GM19099 (cell line): ENCODE results near the gene PRKCA.

Source experiments
- POLR2A ChIP-seq: IDR thresholded peaks from 3 replicates; pipeline ENCODE4 v1.6.1; 2011; ENCODE audit warnings: low read depth; ENCODE audit not compliant: insufficient read length; ENCODE audit errors: extremely low read depth

PRKCA gene

DNA sequence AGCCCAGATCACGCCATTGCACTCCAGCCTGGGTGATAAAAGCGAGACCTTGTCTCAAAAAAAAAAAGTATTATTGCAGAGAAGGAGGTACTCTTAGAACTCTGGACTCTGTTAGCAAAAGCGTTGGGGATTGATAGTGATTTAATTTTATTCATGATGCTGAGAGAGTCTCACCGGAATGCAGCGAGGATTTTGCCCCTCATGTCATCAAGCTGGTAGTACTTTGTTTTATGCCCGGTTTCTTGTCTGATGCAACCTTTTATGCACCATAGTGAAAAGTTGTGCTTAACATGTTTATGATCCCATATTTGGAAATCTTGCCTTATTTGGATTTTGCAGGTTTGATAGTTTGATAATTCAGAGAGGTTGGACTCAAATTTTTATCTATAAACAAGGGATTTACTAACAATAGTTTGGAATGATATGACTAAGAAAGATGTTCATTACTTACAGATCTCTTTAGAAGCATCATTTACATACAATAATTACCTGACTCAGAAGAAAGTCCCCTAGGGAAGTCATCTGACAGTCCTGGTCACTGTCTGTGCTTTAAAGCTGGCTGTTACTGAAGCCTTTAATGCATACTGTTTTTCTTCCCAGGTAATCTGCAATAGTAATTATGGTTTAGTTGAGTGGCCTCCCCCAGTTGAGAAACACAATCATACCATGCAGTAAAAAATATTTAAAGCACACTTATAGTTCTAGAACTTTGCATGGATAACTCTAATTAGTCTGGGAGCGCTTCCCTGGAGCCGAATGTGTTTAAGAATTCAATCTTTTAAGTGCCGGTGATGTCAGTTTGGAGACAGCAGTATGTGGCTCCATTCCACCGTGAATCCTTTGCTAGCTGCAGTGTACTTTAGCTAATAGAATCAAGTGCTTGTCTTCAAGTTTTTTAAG is 120.9 kb downstream of the PRKCA start:
- no peak for TF ChIP-seq POLR2A

DNA sequence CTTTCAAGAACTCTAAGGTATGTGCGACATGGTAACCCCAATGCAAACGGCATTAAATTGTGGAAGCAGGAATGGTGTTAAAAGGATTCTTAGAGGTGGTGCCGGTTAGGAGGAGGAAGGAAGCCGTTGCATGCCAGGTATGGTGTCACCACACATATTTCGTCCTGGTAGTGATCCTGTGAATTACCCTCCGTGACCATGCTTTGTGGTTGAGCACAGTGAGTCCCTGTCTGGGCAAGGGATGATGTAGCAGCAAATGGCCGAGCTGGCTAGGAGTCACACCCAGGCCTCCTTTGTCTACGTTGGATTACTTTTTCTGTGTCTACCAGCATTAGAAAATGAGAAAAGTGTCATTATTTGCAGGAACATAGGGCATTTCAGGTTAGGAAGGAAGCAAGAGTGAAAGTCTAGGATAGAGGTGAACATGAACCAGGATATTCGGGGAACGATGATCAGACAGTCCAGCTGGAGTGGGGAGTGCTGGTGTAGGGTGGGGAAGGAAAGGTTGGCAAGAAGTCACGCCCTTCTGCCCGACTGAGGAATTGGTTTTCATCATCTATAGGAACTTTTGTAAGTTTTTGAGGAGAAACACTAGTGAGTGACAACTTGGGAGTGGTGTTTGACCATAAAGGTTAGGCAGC is 123.5 kb downstream of the PRKCA start:
- no peak for TF ChIP-seq POLR2A

DNA sequence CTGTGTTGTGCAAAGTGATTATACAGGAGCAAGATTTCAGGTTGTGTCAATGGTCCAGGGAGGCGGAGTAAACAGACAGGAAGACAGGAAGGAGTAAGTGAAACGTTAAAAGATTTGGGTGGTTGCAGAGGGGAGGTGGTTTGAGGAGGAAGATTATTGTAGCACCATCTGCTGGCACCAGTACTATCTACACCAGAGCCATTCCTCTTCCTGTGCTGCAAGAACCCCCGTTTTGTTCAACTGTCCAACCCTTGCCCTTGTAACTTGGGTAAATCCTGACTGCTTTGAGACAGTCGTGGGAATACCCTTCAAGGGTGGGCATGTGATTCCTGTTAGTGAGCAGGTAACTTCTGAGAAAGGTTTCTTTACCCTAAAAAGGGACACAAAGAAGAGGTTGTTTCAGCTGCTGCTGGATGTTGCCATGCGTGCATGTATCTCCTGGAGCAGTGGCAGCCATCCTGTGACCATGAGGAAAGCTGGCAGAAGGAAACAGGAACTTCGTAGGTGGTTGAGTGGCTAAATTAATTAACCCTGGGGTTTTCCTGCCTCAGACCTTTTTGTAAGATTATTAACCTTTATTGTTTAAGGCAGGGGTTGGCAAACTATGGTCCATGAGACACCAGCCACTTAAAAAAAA is 124.1 kb downstream of the PRKCA start:
- TF ChIP-seq POLR2A = no peak

DNA sequence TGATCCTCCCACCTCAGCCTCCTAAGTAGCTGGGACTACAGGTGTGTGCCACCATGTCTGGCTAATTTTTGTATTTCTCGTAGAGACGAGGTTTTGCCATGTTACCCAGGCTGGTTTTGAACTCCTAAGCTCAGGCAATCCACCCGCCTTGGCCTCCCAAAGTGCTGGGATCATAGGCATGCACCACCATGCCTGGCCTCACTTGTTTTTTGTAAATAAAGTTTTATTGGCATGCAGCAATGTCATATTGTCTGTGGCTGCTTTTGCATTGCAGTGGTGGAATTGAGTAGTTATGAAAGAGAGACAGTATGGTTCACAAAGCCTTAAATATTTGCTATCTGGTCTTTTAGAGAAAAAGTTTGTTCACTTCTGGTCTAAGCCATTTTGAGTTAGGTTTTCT is 124.7 kb downstream of the PRKCA start:
- TF ChIP-seq POLR2A = no peak

DNA sequence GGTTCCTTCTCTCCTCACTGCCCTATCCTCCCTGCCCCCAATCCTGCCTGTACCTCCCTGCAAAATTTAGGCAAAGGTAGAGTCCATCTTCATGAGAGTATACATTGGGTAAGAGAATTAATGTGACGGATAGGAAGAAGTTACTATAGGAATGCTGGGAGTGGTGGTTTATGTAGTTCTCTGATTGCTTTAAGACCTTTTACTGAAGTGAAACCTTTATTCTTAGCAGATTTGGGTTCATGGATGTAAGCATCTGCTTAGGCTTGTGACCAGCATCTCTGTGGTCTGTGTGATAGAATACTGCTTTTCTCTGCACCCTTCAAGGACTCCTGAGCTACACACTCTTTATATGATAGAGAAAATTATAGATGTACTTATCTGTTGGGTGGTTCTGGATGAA is 127.3 kb downstream of the PRKCA start:
- no peak for TF ChIP-seq POLR2A

DNA sequence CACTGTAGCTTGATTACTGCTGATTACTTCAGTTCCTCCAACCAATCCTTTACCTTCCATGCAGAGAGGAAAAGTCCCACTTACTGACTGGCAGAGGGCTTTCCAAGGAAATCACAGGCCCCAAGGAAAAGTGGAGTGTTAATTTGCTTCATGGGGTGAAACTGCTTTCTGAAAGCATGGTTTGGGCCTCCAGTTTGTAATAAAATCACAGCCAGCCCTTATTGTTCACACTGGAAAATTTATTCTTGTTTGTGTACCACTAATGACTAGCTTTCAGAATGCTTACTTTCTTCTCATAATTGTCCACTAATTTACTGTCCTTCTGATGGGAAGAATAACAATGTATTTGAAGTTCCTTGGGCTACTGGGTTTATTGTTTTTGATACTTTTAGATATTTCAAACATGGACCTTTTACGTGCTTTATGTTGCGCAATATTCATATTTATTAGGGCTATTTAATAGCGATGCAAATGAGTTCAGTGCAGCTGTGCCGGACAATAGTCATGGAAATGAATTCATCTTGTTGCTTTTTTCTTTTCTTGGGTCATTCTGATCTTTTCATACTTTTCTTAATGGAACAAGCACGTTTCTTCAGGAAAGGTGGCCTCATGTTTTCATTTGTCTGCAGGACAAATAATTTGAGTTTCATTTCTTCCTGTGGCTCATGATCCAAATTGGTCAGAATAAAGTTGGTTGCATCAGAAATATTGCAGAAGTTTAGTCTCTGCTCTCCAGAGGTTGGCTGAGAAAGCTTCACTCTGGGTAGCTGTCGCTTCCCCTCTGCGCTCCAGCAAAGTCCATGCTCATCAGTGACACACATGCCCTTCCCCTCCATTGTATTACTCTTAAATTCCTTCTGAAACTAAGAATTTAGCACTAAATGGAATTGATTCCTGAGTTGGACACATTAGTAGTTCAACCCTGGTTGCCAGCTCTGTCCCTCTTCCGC is 128.7 kb downstream of the PRKCA start:
- TF ChIP-seq POLR2A = no peak

DNA sequence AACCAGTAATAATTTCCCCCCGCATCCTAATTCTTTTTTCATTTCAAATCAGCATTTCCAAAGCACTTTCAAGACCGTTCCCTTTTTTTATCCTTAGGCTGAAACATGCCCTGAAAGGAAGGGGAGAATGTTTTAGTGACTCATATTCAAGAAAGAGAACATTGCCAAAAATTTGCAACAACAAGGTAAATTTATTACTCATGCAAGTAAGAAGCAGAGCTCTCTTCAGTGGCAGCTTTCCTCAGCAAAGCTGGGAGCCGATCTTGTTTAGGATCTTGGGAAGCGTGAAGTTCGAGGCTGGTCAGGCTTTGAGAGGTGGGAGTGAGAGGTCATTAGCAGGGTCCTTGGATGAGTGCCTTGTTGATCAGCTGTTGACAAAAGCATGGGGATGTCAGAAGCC is 129.5 kb downstream of the PRKCA start:
- no peak for TF ChIP-seq POLR2A

DNA sequence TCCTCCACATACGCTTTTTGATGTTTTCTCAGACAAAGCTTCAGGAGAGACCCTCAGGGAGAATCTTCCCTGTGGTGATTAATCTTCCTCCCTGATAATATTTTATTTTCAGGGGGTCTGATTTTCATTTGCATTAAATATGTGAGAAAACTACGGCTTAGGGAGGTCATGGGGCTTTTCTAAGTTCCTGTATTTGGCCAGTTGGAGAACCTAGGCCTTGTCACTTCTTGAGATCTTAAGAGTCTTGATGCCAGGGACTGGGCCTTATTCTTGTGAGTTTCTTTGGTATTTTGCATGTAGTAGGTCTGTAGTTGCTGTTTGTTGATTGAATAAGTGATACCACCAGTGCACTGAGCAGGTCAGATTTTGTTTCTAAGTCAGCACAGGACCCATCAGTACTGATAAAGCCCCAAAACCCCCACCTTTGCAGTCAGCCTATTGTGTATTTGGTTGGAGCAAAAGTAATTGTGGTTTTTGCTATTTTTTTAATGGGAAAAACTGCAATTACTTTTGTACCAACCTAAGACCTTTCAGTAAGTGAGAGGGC is 130.1 kb downstream of the PRKCA start:
- TF ChIP-seq POLR2A = no peak

DNA sequence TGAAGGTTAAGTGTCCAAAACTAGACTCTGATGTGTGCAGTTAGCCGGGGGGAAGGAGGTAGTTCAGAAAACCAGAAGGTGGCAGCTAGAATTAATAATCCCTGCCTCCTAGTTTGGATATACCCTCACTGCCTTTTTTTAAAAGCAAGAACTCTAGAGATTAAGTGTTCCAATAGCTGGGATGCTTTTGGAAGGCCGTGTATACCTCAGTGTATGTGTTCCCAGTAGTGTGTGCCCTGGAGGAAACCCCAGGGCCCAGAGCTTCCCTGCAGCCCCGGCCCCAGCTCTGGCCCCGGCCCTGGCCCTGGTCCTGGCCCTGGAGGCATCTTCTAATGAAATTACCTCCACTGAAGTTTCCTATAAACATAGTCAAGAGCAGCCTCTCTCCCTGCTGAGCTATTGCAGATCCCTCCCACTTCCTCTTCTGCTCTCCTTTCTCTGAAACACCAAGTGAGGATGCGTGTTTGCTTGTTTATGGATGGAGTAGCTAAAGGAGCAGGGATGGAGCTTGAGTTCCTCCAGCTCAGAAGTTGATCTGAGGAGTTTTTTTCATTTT is 130.7 kb downstream of the PRKCA start:
- no peak for TF ChIP-seq POLR2A

DNA sequence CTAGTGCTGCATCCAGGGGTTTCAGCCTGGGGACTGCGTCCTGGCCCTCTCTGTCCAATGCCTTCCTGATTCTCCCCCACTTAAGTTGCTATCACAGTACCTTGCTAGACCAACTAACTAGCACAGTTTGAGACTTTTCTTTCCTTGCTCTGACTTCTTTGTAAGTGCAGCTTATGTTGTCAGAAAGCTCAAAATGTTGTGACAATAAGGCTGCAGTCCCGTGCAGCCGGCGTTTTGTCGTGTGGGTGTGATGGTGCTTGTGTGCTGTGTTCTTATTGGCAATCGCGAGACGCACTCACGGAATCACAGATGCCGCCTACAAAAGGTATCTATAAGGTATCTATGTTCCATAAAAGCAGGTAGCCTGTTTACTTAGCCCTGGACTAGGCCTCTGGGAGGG is 132.8 kb downstream of the PRKCA start:
- no peak for TF ChIP-seq POLR2A

DNA sequence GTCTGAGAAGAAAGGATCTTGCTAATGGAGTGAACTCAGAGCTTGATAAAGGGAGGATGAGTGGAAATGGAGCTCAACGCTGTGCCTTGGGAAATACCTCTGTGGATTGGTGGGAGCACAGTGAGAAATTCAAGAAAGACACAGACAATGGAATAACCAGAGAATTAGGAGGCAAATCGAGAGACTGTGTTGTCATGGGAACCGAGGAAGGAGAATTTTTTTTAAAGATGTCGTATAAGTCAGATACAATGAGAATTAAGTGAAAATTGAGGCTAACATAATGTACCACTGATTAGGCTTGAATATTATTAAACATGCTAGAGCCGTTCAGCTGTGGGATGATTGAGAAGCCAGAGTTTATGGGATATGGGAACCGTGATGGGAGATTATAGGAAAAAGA is 134.2 kb downstream of the PRKCA start:
- no peak for TF ChIP-seq POLR2A

DNA sequence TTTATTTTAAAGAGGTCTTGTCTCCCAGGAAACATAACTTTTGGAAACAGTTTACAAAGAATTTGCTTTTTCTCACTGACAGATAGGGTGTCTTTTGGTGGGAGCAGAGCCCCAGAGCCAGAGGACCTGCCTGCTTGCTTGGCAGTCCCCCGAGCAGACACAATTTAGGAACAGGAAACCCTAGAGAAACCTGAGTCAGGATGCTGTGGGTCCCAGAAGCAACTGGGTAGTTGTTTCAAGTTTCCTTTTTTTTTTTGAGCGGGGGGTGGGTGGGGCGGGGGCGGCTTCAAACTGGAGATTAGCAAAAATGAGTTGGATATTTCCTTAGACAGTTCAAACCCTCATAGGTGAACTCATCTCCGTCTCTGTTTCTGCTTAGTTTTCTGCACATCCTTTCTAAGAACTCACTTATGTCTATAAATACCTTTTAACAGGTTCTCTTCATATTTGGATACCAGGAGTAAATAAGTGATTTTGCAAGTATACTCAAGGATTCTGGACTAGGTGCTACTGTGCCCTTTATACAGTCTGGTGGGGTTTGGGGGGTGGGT is 135.1 kb downstream of the PRKCA start:
- TF ChIP-seq POLR2A = no peak

DNA sequence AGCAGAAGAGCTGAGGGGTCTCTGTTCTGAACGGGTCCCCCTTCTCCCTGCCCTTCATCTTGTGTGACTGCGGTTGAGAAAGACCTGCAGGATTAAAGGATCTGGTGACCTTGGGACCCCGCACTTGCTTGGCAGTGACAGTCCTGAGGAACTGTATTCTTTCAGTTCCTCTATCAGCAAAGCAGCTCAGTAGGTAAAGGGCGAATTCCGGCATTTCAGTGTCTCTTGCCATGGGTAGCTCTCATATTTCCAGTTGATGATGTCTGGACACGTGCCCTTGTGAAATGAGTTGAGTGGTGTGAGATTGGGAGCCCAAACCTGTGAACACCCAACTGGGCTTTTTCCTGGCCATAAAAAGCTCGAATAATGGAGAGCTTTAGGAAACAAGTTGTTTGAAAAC is 135.7 kb downstream of the PRKCA start:
- no peak for TF ChIP-seq POLR2A

DNA sequence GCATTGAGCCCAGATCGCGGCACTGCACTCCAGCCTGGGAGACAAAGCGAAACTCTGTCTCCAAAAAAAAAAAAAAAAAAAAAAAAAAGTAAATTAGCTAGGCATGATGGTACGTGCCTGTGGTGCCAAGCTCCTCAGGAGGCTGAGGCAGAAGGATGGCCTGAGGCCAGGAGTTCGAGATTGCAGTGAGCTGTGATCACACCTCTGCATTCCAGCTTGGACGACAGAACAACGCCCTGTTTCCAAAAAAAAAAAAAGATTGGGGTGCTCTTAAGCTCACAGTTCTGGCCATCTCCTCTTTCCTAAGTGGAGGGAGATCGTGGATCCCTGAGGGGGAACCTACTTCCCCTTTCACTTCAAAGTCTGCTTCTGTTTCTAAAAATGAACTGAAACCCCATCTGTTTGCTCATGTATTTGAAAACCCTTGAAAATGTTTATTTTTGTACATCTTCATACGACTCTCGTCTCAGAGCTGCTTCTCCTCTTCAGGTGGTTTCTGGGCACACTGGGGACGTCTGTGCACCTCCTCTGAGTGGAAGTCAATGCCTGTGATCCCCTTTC is 138.8 kb downstream of the PRKCA start:
- no peak for TF ChIP-seq POLR2A

DNA sequence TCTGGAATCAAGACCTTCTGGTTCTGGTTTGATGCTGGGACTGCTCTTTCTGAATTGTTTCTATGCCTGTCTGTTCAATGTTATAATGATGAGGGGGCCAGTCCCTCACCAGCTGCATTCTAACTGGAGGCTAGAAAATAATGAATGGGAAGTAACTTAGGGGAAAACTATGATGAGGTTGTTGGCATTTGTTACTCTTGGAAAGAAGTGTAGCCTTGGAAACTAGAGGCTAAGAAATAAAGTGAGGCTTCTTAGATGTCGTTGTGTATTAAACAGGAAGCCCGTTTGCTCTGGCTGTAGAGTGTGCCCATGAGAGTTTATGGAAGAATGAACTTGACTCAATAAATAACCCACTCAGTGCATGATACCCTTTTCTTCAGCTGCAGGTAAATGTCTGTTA is 140.8 kb downstream of the PRKCA start:
- no peak for TF ChIP-seq POLR2A
